Esophagus (tissue), 2 donors: Measurements from ENCODE around the gene CHST13. TPM values are rescaled to one million over a fixed set of nuclear protein-coding genes. Genes with fewer than 3 reads are reported as not detected.

Source experiments
- H3K27ac ChIP-seq, 2 donors: one replicate each; pipeline ENCODE4 v1.5.1; 2013; ENCODE audit warnings: low read depth in 2 of 2, mild to moderate bottlenecking in 2 of 2, inconsistent platforms in 1 of 2, low read length in 1 of 2, moderate library complexity in 1 of 2
- H3K27me3 ChIP-seq, 2 donors: one replicate each; pipeline ENCODE4 v1.6.1; 2013; ENCODE audit warnings: low read length in 2 of 2, control low read depth in 1 of 2, mild to moderate bottlenecking in 1 of 2; ENCODE audit not compliant: insufficient read depth in 2 of 2, control insufficient read depth in 1 of 2
- H3K36me3 ChIP-seq, 2 donors: one replicate each; pipeline ENCODE4 v1.6.1; 2013; ENCODE audit warnings: low read length in 1 of 2; ENCODE audit not compliant: control insufficient read depth in 2 of 2, insufficient read depth in 2 of 2
- H3K4me1 ChIP-seq, 2 donors: one replicate each; pipeline ENCODE4 v1.6.1; 2013; ENCODE audit warnings: low read length in 1 of 2; ENCODE audit not compliant: control insufficient read depth in 2 of 2, insufficient read depth in 2 of 2
- H3K4me3 ChIP-seq, 2 donors: one replicate each; pipeline ENCODE4 v1.5.1; 2013; ENCODE audit warnings: low read length in 2 of 2, mild to moderate bottlenecking in 2 of 2, low read depth in 1 of 2, moderate library complexity in 1 of 2
- H3K9me3 ChIP-seq, 2 donors: one replicate each; pipeline ENCODE4 v1.6.1; 2013; ENCODE audit warnings: mild to moderate bottlenecking in 2 of 2, low read depth in 1 of 2, low read length in 1 of 2, moderate library complexity in 1 of 2; ENCODE audit not compliant: control insufficient read depth in 2 of 2, insufficient read depth in 1 of 2
- WGBS, 2 donors: extraction: QIAGEN DNeasy Blood & Tissue Kit; methylation state at CpG; one replicate each; pipeline ENCODE4 v1.1.7; 2013; 5-methylcytosine and 5-hydroxymethylcytosine counted together
- polyA plus RNA-seq, 2 donors: library from polyadenylated mRNA; stranded (reverse); fragments of 200-250 nt; gene quantifications; one replicate each; pipeline ENCODE4 v1.2.3, GENCODE V29; 2013
- donor health status: healthy with polysubstance abuse.
- donor health status: Bipolar disorder and iron deficiency.

The CHST13 gene
- polyA plus RNA-seq, 2 donors, result 0.04 TPM; not detected in 1

- no peak overlapping the region for H3K27ac ChIP-seq
- H3K4me3 ChIP-seq, result no peak overlapping the region
- H3K27me3 ChIP-seq, result no peaks in the 10 kb centered on the region
- WGBS, 2 donors, result 52 to 53% methylated on average over 17 of the region's 17 CpGs
- H3K36me3 ChIP-seq, result no peaks in the 10 kb centered on the region
- H3K4me1 ChIP-seq, result peaks cover 0 to 3% of the 10 kb centered on the region in 2 donors
- no peaks in the 10 kb centered on the region for H3K9me3 ChIP-seq
These were observed 36.7 kb upstream of the CHST13 start for GRCh38 chr3:126487151-126487771.

GRCh38 chr3:126488185-126488584 is 35.8 kb upstream of the CHST13 start:
- Histone ChIP-seq H3K9me3 (no peaks in the 10 kb centered on the region), H3K27ac (no peak overlapping the region), H3K27me3 (no peaks in the 10 kb centered on the region), H3K36me3 (no peaks in the 10 kb centered on the region), H3K4me1 (peaks cover 0 to 3% of the 10 kb centered on the region in 2 donors), H3K4me3 (no peak overlapping the region)
- 84 to 93% methylated on average over 14 of the region's 14 CpGs for WGBS, 2 donors

- Histone ChIP-seq H3K9me3 (no peaks in the 10 kb centered on the region), H3K4me1 (peaks cover 0 to 3% of the 10 kb centered on the region in 2 donors), H3K27me3 (no peaks in the 10 kb centered on the region), H3K4me3 (no peak overlapping the region), H3K36me3 (no peaks in the 10 kb centered on the region), H3K27ac (no peak overlapping the region)
- 93 to 94% methylated on average over 16 of the region's 16 CpGs for WGBS, 2 donors
These were observed 34.9 kb upstream of the CHST13 start for GRCh38 chr3:126488886-126489569.

GRCh38 chr3:126490619-126491018 is 33.3 kb upstream of the CHST13 start:
- Histone ChIP-seq H3K4me3 (no peak overlapping the region), H3K27me3 (no peaks in the 10 kb centered on the region), H3K9me3 (no peaks in the 10 kb centered on the region), H3K4me1 (peaks cover 0 to 3% of the 10 kb centered on the region in 2 donors), H3K27ac (no peak overlapping the region), H3K36me3 (no peaks in the 10 kb centered on the region)
- WGBS, 2 donors, result 71 to 75% methylated on average over 6 of the region's 6 CpGs

- no peak overlapping the region for H3K27ac ChIP-seq
- H3K36me3 ChIP-seq, result no peaks in the 10 kb centered on the region
- H3K9me3 ChIP-seq, result no peaks in the 10 kb centered on the region
- H3K4me1 ChIP-seq, result peaks cover 0 to 3% of the 10 kb centered on the region in 2 donors
- 64 to 73% methylated on average over 21 of the region's 21 CpGs for WGBS, 2 donors
- no peak overlapping the region for H3K4me3 ChIP-seq
- H3K27me3 ChIP-seq, result no peaks in the 10 kb centered on the region
These were observed 32.5 kb upstream of the CHST13 start for GRCh38 chr3:126491221-126492013.

- WGBS, 2 donors, result 80 to 84% methylated on average over 14 of the region's 14 CpGs
- Histone ChIP-seq H3K36me3 (no peaks in the 10 kb centered on the region), H3K27ac (no peak overlapping the region), H3K4me3 (no peak overlapping the region), H3K9me3 (no peaks in the 10 kb centered on the region), H3K4me1 (no peaks in the 10 kb centered on the region), H3K27me3 (no peaks in the 10 kb centered on the region)
These were observed 30.9 kb upstream of the CHST13 start for GRCh38 chr3:126493051-126493450.

- Histone ChIP-seq H3K4me3 (no peak overlapping the region), H3K9me3 (no peaks in the 10 kb centered on the region), H3K4me1 (no peaks in the 10 kb centered on the region), H3K27me3 (no peaks in the 10 kb centered on the region), H3K27ac (no peak overlapping the region), H3K36me3 (no peaks in the 10 kb centered on the region)
- 75 to 82% methylated on average over 9 of the region's 9 CpGs for WGBS, 2 donors
These were observed 30.2 kb upstream of the CHST13 start for GRCh38 chr3:126493739-126494138.

- no peaks in the 10 kb centered on the region for H3K4me1 ChIP-seq
- no peak overlapping the region for H3K4me3 ChIP-seq
- no peak overlapping the region for H3K27ac ChIP-seq
- H3K27me3 ChIP-seq, result no peaks in the 10 kb centered on the region
- no peaks in the 10 kb centered on the region for H3K36me3 ChIP-seq
- WGBS, 2 donors, result 42 to 45% methylated on average over 12 of the region's 12 CpGs
- no peaks in the 10 kb centered on the region for H3K9me3 ChIP-seq
These were observed 29.6 kb upstream of the CHST13 start for GRCh38 chr3:126494204-126494969.

GRCh38 chr3:126494970-126495230 is 29.1 kb upstream of the CHST13 start:
- no peak overlapping the region for H3K27ac ChIP-seq
- H3K4me1 ChIP-seq, result no peaks in the 10 kb centered on the region
- no peak overlapping the region for H3K4me3 ChIP-seq
- H3K9me3 ChIP-seq, result no peaks in the 10 kb centered on the region
- H3K36me3 ChIP-seq, result no peaks in the 10 kb centered on the region
- no peaks in the 10 kb centered on the region for H3K27me3 ChIP-seq
- WGBS, 2 donors, result 77 to 78% methylated on average over 6 of the region's 6 CpGs
